HCT116 (cell line): ENCODE measurements around the gene CIITA.

Experiments used
- POLR2A ChIP-seq: IDR thresholded peaks from 2 replicates; pipeline ENCODE4 v1.7.0; 2011; ENCODE audit warnings: borderline replicate concordance; ENCODE audit not compliant: insufficient read depth, insufficient read length; ENCODE audit errors: extremely low read depth
- TF ChIP-seq, protein P1 (sequence below), 3 experiments: fragments of 200-600 bp in 1 of 3; sonication (generic) in 1 of 3; IDR thresholded peaks in 2 of 3; conservative IDR thresholded peaks in 1 of 3; 2 replicates each; pipeline ENCODE4 v1.5.1; 2012 to 2017; ENCODE audit warnings: low read depth in 2 of 3, low read length in 2 of 3, antibody characterized with exemption in 1 of 3, borderline replicate concordance in 1 of 3, control low read depth in 1 of 3, mild to moderate bottlenecking in 1 of 3, mixed read lengths in 1 of 3, mixed run types in 1 of 3, moderate library complexity in 1 of 3; ENCODE audit not compliant: insufficient read depth in 1 of 3

DNA sequence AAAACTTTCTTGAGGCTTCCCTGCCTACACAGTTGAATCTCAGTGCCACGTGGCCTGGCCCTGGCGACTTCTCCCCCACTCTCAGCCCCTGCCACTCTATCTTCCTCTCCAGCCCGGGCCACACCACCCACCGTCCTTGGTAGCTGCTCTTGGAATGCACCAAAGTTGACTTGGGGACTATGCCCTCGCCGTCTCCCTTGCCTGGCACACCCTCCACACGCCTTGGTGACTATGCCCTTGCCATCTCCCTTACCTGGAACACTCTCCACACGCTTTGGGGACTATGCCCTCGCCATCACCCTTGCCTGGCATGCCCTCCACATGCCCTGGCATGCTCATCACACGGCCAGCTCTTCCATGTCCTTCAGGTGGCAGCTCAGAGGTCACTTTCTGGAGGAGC is 42.9 kb upstream of the CIITA start:
- TF ChIP-seq, protein P1, sequence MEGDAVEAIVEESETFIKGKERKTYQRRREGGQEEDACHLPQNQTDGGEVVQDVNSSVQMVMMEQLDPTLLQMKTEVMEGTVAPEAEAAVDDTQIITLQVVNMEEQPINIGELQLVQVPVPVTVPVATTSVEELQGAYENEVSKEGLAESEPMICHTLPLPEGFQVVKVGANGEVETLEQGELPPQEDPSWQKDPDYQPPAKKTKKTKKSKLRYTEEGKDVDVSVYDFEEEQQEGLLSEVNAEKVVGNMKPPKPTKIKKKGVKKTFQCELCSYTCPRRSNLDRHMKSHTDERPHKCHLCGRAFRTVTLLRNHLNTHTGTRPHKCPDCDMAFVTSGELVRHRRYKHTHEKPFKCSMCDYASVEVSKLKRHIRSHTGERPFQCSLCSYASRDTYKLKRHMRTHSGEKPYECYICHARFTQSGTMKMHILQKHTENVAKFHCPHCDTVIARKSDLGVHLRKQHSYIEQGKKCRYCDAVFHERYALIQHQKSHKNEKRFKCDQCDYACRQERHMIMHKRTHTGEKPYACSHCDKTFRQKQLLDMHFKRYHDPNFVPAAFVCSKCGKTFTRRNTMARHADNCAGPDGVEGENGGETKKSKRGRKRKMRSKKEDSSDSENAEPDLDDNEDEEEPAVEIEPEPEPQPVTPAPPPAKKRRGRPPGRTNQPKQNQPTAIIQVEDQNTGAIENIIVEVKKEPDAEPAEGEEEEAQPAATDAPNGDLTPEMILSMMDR (IDR thresholded peaks at IDR 0.05 in 2 of 3, conservative IDR thresholded peaks at IDR 0.05 in 1 of 3; ENCODE audit: borderline replicate concordance in 1 of 3, insufficient read depth in 1 of 3, low read depth in 2 of 3, low read length in 2 of 3) = no peak
- TF ChIP-seq POLR2A = no peak
